CD14-positive monocyte (primary cell): ENCODE measurements around the gene CD2BP2. TPM values are rescaled to one million over a fixed set of nuclear protein-coding genes. Genes with fewer than 3 reads are reported as not detected.
A peak's percentile ranks its signal among the peaks of the same experiment; 100 is the strongest.

Source experiments
- DNase-seq, 3 donors: peaks; one replicate each; pipeline ENCODE4 v3.0.0-alpha.2; 2011 to 2022
- H2AFZ ChIP-seq: 2 replicates; pipeline ENCODE4 v1.6.0; 2012; ENCODE audit warnings: mild to moderate bottlenecking, low read depth, low read length, inconsistent platforms; ENCODE audit not compliant: insufficient read depth, poor library complexity, severe bottlenecking
- H3K27ac ChIP-seq, 2 donors: 1 replicate in 1 of 2; 2 replicates in 1 of 2; pipeline ENCODE4 v1.5.1; 2012 to 2013; ENCODE audit warnings: low read length in 2 of 2, control low read depth in 1 of 2, inconsistent platforms in 1 of 2, low read depth in 1 of 2, mild to moderate bottlenecking in 1 of 2
- H3K27me3 ChIP-seq, 2 donors: one replicate each; pipeline versions ENCODE4 v1.6.0 to v1.6.1; 2011 to 2013; ENCODE audit warnings: low read length in 2 of 2; ENCODE audit not compliant: control insufficient read depth in 2 of 2, insufficient read depth in 2 of 2
- H3K36me3 ChIP-seq, 2 donors: replicated peaks in 1 of 2; 1 replicate in 1 of 2; 2 replicates in 1 of 2; pipeline versions ENCODE4 v1.5.1 to v1.6.1; 2012 to 2013; ENCODE audit warnings: low read length in 2 of 2, control low read depth in 1 of 2, inconsistent platforms in 1 of 2, mild to moderate bottlenecking in 1 of 2; ENCODE audit not compliant: insufficient read depth in 2 of 2, control insufficient read depth in 1 of 2
- H3K4me1 ChIP-seq, 2 donors: 1 replicate in 1 of 2; 2 replicates in 1 of 2; pipeline versions ENCODE4 v1.5.1 to v1.6.1; 2012 to 2013; ENCODE audit warnings: low read length in 2 of 2, control low read depth in 1 of 2, inconsistent platforms in 1 of 2, mild to moderate bottlenecking in 1 of 2, moderate library complexity in 1 of 2; ENCODE audit not compliant: insufficient read depth in 2 of 2, control insufficient read depth in 1 of 2
- H3K4me2 ChIP-seq: replicated peaks from 2 replicates; pipeline ENCODE3; 2012; ENCODE audit warnings: low read length, moderate library complexity, mild to moderate bottlenecking; ENCODE audit not compliant: poor library complexity, severe bottlenecking; ENCODE audit errors: extremely low read depth
- H3K4me3 ChIP-seq, 3 experiments: fragments of 200-600 bp in 1 of 3; sonication (generic) in 1 of 3; replicated peaks in 1 of 3; 1 replicate in 2 of 3; 2 replicates in 1 of 3; pipeline ENCODE4 v1.5.1; 2011 to 2013; ENCODE audit warnings: low read length in 3 of 3, mild to moderate bottlenecking in 3 of 3, control low read depth in 2 of 3, low read depth in 2 of 3, inconsistent platforms in 1 of 3, moderate library complexity in 1 of 3
- H3K79me2 ChIP-seq: 2 replicates; pipeline ENCODE4 v1.6.0; 2012; ENCODE audit warnings: mild to moderate bottlenecking, control low read depth, inconsistent platforms, low read length, moderate library complexity; ENCODE audit not compliant: insufficient read depth
- H3K9ac ChIP-seq: 2 replicates; pipeline ENCODE4 v1.6.0; 2017; ENCODE audit warnings: low read length, mild to moderate bottlenecking; ENCODE audit not compliant: insufficient read depth, poor library complexity, severe bottlenecking
- H3K9me3 ChIP-seq, 2 donors: replicated peaks in 1 of 2; 1 replicate in 1 of 2; 2 replicates in 1 of 2; pipeline versions ENCODE4 v1.5.1 to v1.6.1; 2012 to 2013; ENCODE audit warnings: low read length in 2 of 2, control low read depth in 1 of 2; ENCODE audit not compliant: control insufficient read depth in 1 of 2, insufficient read depth in 1 of 2
- H4K20me1 ChIP-seq: 2 replicates; pipeline ENCODE4 v1.6.0; 2012; ENCODE audit warnings: mild to moderate bottlenecking, low read length, control low read depth, moderate library complexity; ENCODE audit not compliant: insufficient read depth
- H3K27ac Mint-ChIP-seq, 7 donors: one replicate each; pipeline ENCODE4 v1.8.0; 2020; ENCODE audit warnings: mild to moderate bottlenecking in 7 of 7, mixed read lengths in 7 of 7, moderate library complexity in 6 of 7, inconsistent platforms in 2 of 7
- H3K27me3 Mint-ChIP-seq, 3 donors: one replicate each; pipeline ENCODE4 v1.8.0; 2021 to 2022; ENCODE audit warnings: low read depth in 3 of 3, mild to moderate bottlenecking in 3 of 3, mixed read lengths in 3 of 3, moderate library complexity in 3 of 3, inconsistent platforms in 1 of 3
- H3K36me3 Mint-ChIP-seq, 2 donors: one replicate each; pipeline ENCODE4 v1.8.0; 2020; ENCODE audit warnings: mixed read lengths in 2 of 2, inconsistent platforms in 1 of 2, mild to moderate bottlenecking in 1 of 2
- H3K4me1 Mint-ChIP-seq: one replicate; pipeline ENCODE4 v1.8.0; 2020; ENCODE audit warnings: mild to moderate bottlenecking, mixed read lengths
- H3K4me3 Mint-ChIP-seq, 2 donors: one replicate each; pipeline ENCODE4 v1.8.0; 2020; ENCODE audit warnings: mild to moderate bottlenecking in 2 of 2, mixed read lengths in 2 of 2, moderate library complexity in 1 of 2
- H3K9me3 Mint-ChIP-seq, 7 donors: one replicate each; pipeline ENCODE4 v1.8.0; 2020 to 2022; ENCODE audit warnings: mixed read lengths in 7 of 7, mild to moderate bottlenecking in 6 of 7, moderate library complexity in 6 of 7, inconsistent platforms in 2 of 7
- WGBS: methylation state at CpG from one replicate; pipeline ENCODE4 v1.1.5; 2013; ENCODE audit warnings: missing lambda C conversion rate; ENCODE audit not compliant: insufficient coverage; 5-methylcytosine and 5-hydroxymethylcytosine counted together
- intact Hi-C, 2 donors: fragments of 100-400 bp; cut with micrococcal nuclease; formaldehyde crosslinking; loops; one replicate each; pipeline versions ENCODE4 v1.15.0 to v1.15.1; 2023
- polyA plus RNA-seq, 3 donors: library from polyadenylated mRNA; depleted of rRNA in 1 of 3; unstranded in 2 of 3; stranded (reverse) in 1 of 3; fragments of 300-500 nt in 2 of 3; fragments of >200 nt in 1 of 3; fragmentation: Illumina TruSeq in 2 of 3; gene quantifications; 1 replicate in 2 of 3; 2 replicates in 1 of 3; pipeline ENCODE4 v1.2.3, GENCODE V29; 2012 to 2021
- TF ChIP-seq, protein P1 (sequence below): fragments of 200-600 bp; IDR thresholded peaks from one replicate; pipeline ENCODE4 v1.8.0; 2022; ENCODE audit warnings: antibody characterized with exemption, mild to moderate bottlenecking

Gene CD2BP2
- polyA plus RNA-seq, 3 donors, result 23.9 to 31.8 (median 31.0) TPM

DNA sequence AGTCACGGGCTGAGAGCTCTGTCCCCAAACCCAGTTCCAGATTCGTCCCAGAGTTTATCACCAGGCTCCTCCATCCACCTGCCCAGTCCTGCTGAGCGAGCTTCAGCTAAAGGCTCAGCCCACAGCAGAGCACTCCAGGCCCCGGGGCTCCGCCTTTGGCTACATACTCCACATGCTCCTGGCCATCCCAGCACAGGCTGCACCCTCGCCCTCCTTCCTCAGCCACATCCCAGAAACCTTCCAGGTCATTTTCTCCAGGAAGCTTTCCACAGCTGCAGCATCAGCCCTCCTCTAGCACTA is 4.7 kb upstream of the CD2BP2 start:
- Mint-ChIP-seq H3K36me3 (peaks cover 65 to 79% of the 10 kb centered on the region in 2 donors), H3K4me3 (no peak overlapping the region), H3K27me3 (peaks cover 0 to 1% (median 0%) of the 10 kb centered on the region in 3 donors), H3K9me3 (no peaks in the 10 kb centered on the region), H3K4me1 (peaks cover 21% of the 10 kb centered on the region), H3K27ac (peak overlapping the region in 3 of 7 donors; percentile 21 to 80 (median 49))
- no peak for DNase-seq
- H3K9ac ChIP-seq, result no peak overlapping the region
- peak overlapping the region in 1 of 2 donors; percentile 12 for H3K27ac ChIP-seq
- TF ChIP-seq, protein P1, sequence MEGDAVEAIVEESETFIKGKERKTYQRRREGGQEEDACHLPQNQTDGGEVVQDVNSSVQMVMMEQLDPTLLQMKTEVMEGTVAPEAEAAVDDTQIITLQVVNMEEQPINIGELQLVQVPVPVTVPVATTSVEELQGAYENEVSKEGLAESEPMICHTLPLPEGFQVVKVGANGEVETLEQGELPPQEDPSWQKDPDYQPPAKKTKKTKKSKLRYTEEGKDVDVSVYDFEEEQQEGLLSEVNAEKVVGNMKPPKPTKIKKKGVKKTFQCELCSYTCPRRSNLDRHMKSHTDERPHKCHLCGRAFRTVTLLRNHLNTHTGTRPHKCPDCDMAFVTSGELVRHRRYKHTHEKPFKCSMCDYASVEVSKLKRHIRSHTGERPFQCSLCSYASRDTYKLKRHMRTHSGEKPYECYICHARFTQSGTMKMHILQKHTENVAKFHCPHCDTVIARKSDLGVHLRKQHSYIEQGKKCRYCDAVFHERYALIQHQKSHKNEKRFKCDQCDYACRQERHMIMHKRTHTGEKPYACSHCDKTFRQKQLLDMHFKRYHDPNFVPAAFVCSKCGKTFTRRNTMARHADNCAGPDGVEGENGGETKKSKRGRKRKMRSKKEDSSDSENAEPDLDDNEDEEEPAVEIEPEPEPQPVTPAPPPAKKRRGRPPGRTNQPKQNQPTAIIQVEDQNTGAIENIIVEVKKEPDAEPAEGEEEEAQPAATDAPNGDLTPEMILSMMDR, result no peak
- no peaks in the 10 kb centered on the region for H3K27me3 ChIP-seq
- H3K4me3 ChIP-seq, result no peak overlapping the region
- peaks cover 65 to 79% of the 10 kb centered on the region in 2 donors for H3K36me3 ChIP-seq
- 98% methylated on average over 5 of the region's 6 CpGs for WGBS
- intact Hi-C loops, result loop anchor here in 1 of 2 donors (10.0 kb wide), 1 partner anchor 45 kb away; the partner anchor contains the start of gene ZNF771
- H3K9me3 ChIP-seq, result no peaks in the 10 kb centered on the region
- H3K4me2 ChIP-seq, result no peak overlapping the region
- H3K4me1 ChIP-seq, result peaks cover 15 to 23% of the 10 kb centered on the region in 2 donors
- peaks cover 79% of the 10 kb centered on the region for H4K20me1 ChIP-seq
- peaks cover 74% of the 10 kb centered on the region for H3K79me2 ChIP-seq
- no peak overlapping the region for H2AFZ ChIP-seq

- Histone ChIP-seq H3K36me3 (peaks cover 59 to 73% of the 10 kb centered on the region in 2 donors), H2AFZ (no peak overlapping the region), H3K27me3 (no peaks in the 10 kb centered on the region), H3K9ac (no peak overlapping the region), H3K4me1 (peaks cover 20 to 29% of the 10 kb centered on the region in 2 donors), H3K9me3 (no peaks in the 10 kb centered on the region), H3K79me2 (peaks cover 74% of the 10 kb centered on the region), H3K27ac (no peak overlapping the region), H4K20me1 (peaks cover 79% of the 10 kb centered on the region), H3K4me2 (no peak overlapping the region), H3K4me3 (no peak overlapping the region)
- H3K4me3 Mint-ChIP-seq, result no peak overlapping the region
- 96% methylated on average over 26 of the region's 28 CpGs for WGBS
- no peaks in the 10 kb centered on the region for H3K9me3 Mint-ChIP-seq
- TF ChIP-seq, protein P1, result no peak
- no peak for DNase-seq
- peak overlapping the region in 4 of 7 donors; percentile 19 to 66 (median 24) for H3K27ac Mint-ChIP-seq
- peaks cover 0 to 1% (median 0%) of the 10 kb centered on the region in 3 donors for H3K27me3 Mint-ChIP-seq
- peaks cover 59 to 73% of the 10 kb centered on the region in 2 donors for H3K36me3 Mint-ChIP-seq
- intact Hi-C loops, result loop anchor here in 1 of 2 donors (10.0 kb wide), 1 partner anchor 46 kb away; the partner anchor contains the start of gene ZNF771
- peaks cover 26% of the 10 kb centered on the region for H3K4me1 Mint-ChIP-seq
These were observed 4.1 kb upstream of the CD2BP2 start for GRCh38 chr16:30358990-30359870.
